Globus pallidus (tissue), 1 donor: Measurements from ENCODE around the gene GNAQ.

Experiments
- DNase-seq: peaks from one replicate; pipeline ENCODE4 v3.0.0-alpha.2; 2015; ENCODE audit warnings: low spot score

GNAQ gene

GRCh38 chr9:77815260-77815659, 216.4 kb downstream of the GNAQ start:
- DNase-seq, result no peak

GRCh38 chr9:77811832-77812231, 219.8 kb downstream of the GNAQ start:
- DNase-seq, result no peak

- no peak for DNase-seq
These were observed 220.9 kb downstream of the GNAQ start for GRCh38 chr9:77810637-77811119.

DNA sequence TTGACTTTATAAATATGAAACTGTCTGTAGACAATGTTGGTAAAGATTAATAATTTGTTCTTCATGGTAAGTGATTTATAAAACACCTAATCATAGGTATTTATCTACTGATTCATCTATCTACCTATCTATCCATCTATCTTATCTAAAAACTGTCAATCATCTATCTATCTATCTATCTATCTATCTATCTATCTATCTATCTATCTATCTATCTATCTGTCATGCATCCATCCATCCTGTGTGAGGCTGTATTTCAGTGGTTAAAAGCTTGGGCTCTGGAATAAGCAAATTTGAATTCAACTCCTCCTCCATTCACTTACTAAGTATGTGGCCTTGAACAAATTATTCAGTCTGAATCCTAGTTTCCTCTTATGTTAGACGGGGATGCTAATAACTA, 221.6 kb downstream of the GNAQ start:
- no peak for DNase-seq

DNA sequence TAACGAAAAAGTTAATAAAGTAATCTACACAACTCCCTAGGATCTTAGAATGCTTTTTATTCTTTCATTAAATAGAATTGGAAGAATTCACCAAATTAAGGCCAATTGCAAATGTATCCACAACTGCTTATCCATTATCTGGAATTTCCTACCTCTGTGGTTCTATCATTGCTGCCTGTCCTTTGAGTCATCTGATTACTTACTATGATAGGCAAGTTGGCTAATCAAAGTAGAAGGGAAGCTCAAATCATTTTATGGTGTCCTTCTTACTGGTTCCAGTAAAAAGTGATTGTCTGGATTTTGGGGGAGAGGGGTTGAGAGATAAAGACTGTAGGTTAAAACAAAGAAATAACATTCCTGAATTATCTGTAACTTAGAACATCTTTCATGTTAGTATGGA, 222.1 kb downstream of the GNAQ start:
- DNase-seq, result no peak

DNA sequence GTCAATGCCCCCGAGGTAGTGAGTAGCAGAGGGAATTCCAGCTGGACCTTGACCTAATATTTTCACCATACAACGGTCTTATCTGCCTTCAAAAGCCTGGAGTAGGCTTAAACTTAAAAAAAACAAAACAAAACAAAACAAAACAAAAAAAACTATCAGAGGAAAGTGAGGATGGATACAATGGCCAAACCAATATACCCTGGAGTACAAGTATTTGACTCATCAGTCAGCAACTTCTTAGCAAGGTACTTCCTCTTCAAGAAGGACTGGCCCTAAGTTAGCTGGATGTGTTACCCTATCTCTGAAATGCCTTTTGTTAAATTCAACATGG, 222.9 kb downstream of the GNAQ start:
- DNase-seq, result no peak

DNA sequence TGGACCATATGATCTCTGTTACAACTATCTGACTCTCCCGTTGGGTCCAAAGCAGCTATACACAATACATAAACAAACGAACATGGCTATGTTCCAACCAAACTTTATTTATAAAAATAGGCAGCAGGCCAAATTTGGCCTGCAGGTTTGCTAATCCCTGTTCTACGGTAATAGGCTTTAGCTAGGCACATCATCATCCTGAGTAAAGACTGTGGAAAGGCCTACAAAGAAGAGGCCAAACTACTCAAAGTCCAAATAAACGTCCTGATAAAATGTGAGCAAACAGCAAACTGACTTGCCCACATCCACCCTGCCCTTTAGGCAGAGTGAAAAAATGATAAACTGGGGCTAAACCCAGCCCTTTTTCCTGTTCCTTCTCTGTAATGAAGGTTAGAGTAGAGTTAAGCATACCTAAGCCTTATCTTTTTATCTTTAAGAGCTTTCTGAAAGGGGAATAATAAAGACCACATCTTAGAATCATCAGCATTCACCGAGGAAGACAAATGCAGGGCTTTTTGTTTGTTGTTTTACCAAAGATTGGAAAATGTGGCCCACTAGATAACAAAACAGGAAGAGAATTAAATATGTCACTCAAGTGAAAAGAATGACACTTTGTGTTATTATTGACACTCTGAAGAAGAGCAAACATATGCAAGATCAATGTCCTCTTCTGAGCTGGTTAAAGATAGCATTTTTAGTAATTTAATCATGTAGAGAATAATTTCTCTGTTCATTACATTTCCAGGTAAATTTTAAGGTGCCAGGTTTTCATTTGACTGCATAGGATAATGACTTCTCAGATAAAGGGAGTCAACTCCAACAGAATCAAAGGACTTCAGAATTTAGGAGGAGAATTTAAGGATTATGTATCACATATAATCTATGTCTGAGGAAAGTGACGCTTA, 223.5 kb downstream of the GNAQ start:
- DNase-seq, result no peak

- DNase-seq, result no peak
These were observed 224.3 kb downstream of the GNAQ start for GRCh38 chr9:77807281-77807683.

- no peak for DNase-seq
These were observed 224.9 kb downstream of the GNAQ start for GRCh38 chr9:77806741-77807140.

DNA sequence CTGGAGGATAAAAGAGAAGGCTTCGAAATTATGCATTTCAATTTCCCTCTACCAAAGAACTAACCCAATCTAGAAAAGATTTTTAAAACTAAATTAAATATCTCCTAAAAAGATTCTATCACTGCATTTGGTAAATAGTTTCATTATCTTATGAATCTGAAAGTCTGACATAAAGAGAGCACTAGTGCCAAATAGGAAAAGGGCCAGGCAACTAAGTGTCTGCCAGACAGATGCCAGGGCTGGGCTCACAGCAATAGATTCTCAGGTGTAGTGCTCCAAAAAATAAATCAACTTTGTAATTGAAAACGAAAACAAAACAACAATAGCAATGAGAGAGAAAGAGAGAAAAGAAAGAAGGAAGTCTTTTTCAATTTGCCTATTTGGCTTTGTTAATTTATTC, 225.8 kb downstream of the GNAQ start:
- DNase-seq, result no peak

GRCh38 chr9:77803423-77803822, 228.2 kb downstream of the GNAQ start:
- no peak for DNase-seq

DNA sequence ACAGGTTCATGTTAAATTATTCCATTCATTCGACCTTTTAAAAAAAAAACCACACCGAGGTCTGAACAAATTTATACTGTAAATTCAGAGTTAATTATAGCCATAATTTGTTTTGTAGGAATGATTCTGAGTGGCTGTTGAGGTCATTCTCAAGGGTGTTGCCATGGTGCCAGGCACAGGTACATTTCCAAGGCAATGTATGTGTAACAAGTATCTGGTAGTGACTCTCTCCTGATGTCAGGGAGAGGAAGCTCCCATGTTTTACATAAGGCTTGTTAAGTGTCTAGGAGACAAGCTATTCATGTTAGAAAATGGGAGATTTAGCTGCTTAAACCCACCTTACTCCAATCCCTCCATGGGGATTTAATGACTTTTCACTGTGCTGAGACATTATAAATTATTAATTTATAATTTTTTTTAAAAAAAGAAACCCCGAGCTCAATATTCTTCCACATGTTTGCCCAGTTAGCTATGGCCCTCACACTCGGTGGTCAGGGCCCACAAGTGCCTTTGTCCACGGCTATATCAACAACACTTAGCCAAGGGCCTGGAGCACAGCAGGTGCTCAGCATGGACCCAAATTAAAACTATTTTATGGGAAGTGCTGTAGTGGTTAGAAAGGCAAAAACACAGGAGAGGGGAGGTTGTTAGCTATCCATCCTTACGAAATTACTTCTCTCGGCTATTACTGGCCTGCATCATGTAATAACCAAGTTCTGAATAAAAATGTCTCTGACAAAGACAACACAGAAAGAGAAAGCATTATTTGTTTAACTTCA, 228.9 kb downstream of the GNAQ start:
- no peak for DNase-seq

GRCh38 chr9:77802064-77802463, 229.5 kb downstream of the GNAQ start:
- no peak for DNase-seq

DNA sequence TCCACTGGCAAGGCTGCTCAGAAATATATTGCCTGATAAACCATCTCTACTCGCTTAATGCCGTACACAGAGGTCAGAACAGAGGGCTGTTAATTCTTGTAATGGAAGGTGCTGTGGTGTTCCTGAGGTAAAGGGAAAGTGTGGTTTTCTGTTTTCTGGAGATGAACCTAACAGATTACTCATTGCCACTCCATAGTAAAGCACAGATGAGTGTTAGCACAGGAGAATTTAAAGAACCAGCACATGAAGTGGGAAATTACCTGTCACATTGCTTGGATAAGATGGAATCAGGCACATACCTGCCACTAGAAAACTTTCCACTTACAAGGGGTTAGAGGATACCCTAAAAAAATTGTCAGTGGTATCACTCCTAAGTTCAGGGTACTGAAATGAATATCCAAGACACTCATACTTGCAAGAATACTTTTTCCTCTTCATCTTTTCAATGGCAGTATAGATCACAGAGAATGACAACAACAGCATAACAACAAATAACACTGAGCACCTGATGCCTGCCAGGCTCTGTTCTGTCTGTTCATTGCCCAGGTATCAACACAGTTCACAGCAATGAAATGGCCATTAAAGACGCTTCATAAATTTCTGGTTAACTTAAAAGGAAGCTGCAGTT, 230.6 kb downstream of the GNAQ start:
- DNase-seq, result no peak

GRCh38 chr9:77798140-77798539, 233.5 kb downstream of the GNAQ start:
- DNase-seq, result no peak

DNA sequence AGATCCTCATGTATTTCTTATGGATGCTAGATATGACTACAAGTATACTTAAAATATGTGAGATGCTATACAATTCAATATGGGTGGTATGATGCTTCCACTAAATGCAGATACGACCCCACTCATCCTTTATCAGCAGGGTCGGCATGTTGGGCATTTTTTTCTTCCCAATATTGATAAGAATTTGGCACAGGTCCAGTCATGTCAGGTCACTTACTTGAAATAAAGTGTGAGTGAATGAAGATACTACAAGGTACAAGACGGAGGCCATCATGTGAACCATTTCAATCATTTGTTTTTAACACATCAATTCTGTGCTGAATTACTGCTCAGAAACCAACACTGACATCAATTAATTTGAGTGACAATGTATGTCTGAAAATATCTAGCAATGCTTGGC, 236.6 kb downstream of the GNAQ start:
- no peak for DNase-seq

DNA sequence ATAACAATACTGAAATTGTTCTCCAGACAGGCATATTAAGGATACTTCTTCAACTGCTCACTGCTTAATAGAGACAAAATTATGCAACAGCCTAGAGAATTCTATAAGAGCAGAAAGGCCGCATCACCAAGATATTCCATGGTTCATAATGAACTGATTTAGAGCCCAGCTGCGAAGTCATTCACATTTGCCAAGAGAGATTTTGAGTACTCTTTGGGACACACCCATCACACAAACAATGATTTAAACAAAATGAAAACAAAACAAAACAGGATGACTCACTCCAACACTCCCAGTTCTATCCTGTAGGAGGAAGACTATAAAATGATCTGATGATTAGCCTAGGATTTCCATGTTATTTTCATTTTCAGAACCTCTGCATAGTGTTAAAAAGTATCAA, 237.8 kb downstream of the GNAQ start:
- DNase-seq, result peak; percentile 87

GRCh38 chr9:77789891-77790290, 241.7 kb downstream of the GNAQ start:
- DNase-seq, result no peak

- DNase-seq, result no peak
These were observed 246.3 kb downstream of the GNAQ start for GRCh38 chr9:77785341-77785740.

- DNase-seq, result no peak
These were observed 248.1 kb downstream of the GNAQ start for GRCh38 chr9:77783518-77783917.

DNA sequence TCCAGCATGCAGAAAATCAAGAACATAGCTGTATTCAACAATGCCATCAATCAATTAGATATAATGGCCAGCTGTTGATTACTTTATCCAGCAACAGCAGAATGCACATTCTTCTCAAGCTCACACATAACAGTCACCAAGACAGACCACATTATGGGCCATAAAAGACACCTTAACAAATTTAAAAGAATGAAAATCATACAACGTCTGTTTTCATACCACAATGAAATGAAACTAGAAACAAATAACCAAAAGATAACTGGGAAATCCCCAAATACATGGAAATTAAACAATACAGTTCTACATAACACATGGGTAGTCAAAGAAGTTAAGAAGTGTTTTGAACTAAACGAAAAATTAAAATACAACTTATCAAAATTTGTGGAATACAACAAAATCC, 252.6 kb downstream of the GNAQ start:
- no peak for DNase-seq

DNA sequence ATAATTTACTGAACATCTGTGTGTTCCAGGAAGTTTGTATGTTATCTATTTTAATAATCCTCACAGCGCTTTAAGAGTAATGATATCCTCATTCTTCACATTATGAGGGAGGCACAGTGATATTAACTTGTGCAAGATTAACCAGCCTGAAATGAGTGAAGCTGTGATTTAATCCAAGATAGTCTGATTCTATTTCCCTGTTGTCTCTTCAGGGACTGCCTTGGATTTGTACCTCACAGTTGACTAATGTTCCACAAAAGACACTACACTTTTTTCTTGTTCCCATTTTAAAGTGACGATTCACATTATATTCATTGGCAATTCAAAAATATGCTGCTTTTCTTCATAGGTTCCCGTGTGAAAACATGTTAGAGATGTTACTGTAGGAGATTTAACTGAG, 258.2 kb downstream of the GNAQ start:
- DNase-seq, result no peak

DNA sequence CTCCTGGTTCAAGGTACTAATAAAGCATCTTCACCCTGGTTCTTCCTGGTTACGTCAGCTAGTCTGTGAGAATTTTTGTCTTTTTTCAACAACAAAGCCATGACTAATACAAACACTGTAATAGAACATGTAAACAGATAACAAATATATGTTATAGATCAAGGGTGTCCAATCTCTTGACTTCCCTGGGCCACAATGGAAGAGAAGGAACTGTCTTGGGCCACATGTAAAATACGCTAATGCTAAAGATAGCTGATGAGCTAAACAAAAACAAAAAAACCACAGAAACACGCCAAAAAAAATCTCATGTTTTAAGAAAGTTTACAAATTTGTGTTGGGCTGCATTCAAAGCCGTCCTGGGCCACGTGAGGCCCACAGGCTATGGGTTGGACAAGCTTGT, 259.0 kb downstream of the GNAQ start:
- no peak for DNase-seq
